Activated CD4-positive, alpha-beta T cell treated with anti-CD3 and anti-CD28 coated beads for 24 hours (primary cell): ENCODE data around the gene CFAP77.
A peak's percentile ranks its signal among the peaks of the same experiment; 100 is the strongest.
"Not testable (repeated sequence)": the region's sequence is repeated elsewhere in the genome, so short reads cannot be mapped to it uniquely, and the experiment has no call there.

ENCODE experiments used
- DNase-seq, 2 donors: peaks; one replicate each; pipeline ENCODE4 v3.0.0-alpha.2; 2020; ENCODE audit warnings: low read depth in 2 of 2

CFAP77 gene

DNA sequence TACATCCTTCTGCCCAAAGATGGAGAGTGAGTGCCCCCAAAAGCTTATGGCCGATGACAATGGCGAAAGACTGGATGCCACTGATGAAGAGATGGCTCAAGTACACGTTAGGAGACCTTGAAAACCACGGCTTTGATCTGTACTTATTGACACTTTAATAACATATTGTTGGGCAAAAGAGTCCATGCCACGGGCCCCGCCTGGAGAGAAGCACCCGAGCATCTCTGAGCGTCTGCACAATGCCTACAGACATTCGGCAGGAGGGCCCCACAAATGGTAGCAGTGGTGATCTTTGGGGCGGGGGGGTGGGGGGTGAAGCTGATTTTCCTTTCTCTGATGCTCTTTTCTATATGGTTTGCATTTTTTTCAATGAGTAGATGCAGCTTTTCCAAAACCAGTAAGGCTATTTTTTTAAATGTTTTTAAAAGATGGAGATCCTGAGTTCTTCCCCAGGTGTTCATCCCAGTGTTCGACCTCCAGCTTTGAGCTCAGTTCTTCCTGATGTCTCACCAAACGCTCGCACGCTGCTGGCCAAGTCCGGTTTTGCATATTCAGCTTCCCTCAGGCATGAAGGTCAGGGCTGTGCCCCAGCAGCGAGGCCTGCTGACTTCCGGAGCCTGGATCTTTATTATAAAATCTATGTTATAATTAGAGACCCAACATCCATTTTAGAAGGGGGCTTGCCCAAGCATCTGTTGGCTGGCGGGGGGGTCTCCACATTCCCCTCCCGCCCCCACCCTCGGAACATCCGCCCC, 138.1 kb downstream of the CFAP77 start:
- DNase-seq = no peak

DNA sequence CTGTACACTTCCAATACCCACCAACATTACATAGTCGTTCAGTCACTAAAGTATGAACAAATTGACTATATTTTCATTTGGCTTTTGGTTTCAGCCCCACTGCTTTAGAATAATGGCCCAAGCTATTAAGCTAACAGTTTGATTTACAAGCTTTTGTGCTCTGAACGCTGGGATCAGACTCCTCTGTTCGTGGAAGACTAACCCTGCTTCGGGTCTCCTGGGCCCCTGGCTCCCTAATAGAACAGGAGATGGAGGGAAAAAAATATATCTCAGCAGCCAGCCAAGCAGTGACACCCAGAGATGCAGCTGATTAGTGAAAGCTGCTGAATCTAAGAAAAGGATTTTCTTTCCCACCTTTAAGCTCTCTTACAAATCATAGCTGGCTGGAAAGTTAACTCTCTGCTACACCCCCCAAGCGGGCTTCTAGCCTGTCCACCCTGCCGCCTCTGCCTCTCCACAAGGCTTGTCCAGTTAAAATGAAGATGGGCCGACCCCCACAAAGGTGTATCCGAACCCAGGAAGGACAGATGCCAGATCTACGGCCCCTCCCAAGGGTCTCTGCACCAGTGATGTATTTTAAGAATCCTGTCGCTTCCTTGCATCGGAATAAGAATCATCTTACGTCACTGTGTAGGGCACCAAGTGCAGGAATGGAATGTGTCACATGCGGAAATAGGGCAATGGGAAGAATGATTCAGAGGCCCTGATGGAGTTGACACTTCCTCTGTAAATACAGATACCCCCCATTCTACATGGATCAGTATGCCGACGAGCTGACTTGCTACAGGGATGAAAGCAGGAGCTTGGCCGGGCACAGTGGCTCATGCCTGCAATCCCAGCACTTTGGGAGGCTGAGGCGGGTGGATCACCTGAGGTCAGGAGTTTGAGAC, 139.0 kb downstream of the CFAP77 start:
- no peak for DNase-seq

DNA sequence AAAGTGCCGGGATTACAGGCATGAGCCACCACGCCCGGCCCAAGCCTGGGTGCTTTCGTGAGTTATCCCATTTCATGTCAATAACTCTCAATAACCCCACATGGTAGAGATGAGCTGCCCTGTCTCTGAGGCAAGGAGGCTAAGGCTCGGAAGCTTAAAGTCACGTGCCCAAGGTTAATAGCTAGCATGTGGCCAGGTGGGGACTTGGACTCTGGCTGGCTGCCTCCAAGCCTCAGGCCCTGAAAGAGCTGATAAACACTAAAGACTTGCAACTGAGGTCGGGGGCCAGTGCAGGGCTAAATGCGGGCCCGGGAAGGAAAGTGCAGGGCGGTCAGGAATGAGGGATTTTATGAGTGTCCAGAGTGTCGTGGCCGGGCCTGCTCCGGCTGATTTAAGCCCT, 141.5 kb downstream of the CFAP77 start:
- DNase-seq = no peak

- DNase-seq = no peak
Observed at GRCh38 chr9:132552041-132552440, 142.0 kb downstream of the CFAP77 start.

DNA sequence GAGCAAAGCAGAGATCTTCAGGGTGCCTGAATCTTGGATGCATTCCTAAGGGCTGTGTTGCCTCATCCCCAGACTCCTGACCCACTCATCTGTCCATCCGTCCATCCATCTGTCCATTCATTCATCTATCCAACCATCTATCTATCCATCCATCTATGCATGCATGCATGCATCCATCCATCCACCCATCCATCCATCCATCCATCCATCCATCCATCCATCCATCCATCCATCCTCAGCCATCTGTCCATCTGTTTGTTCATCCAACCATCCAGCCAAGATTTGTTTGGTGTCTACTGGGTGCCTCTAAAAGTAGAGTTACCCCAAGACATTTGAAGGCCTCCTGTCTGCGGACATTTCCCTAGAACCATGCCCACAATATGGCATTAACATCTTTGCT, 144.7 kb downstream of the CFAP77 start:
- no peak for DNase-seq

DNA sequence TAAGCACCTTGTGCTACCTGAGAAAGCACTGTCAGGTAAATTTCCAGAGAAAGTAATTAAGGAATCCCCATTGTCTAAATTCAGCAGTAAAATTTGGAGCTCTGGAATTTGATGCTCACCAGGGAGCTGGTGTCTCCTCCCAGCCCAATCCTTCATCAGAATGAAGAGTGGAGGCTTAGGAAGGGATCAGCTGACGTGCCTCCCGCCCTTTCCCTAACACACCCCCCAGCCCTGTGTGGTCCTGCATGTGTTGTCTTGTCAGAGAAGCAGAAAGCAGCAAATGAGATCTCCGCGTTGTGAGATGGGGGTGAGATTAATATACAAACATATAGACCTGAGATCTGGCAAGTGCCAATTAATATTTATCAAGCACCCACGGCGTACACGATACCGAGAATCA, 145.5 kb downstream of the CFAP77 start:
- no peak for DNase-seq

GRCh38 chr9:132556235-132556634, 146.2 kb downstream of the CFAP77 start:
- DNase-seq = no peak

DNA sequence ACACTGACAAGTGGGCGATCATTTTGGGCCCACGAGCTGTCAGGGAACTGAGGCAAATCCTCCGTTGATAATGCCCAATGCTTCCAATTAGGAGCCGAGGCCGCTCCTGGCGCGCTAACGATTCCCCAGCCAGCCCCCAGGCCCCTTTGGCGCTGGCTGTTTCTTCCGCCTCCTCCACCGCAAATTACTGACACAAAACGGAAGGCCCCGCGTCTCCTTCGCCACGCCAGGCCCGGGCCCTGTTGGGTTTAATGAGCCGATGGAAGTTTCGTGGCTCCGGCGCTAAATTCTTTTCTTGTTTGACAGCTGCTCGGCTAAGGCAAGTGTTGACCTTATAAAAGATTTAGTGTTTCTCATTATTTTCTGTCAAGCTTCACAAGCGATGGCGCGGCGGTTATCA, 146.7 kb downstream of the CFAP77 start:
- DNase-seq = no peak

DNA sequence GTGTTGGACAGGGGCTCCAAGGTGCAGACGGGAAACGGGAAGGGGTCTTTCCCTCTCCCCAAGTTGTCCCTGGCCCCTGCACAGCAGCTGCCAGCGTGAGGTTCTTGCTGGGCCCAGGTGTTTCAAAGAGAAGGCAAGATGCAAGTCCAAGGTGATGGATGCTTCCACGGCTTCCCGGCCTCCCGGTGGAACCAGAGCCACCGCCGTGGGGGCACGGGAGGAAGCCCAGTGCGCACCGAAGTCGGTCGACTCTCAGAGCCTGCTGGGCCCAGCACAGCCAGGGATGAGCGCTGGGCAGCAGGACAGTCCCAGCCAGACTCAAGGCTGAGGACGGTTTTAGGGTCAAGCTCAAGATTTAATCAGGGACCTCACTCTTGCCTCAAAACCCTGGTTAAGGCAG, 147.1 kb downstream of the CFAP77 start:
- DNase-seq = no peak

- DNase-seq = no peak
Observed at GRCh38 chr9:132559711-132560110, 149.7 kb downstream of the CFAP77 start.

GRCh38 chr9:132560616-132561202, 150.7 kb downstream of the CFAP77 start:
- DNase-seq = no peak

DNA sequence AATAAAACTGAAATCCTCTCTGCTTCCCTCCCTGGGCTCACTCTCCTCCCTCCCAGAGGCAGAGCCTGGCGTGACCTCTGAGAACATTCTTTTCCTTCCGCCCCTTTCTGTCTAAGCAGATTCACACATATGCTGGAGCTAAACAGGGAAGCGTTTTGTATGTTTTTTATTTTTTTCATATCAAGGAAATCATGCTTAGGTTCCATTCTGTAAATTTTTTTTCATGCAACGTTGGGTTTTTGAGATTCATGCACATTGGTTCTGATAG, 152.2 kb downstream of the CFAP77 start:
- DNase-seq = no peak

GRCh38 chr9:132564526-132564925, 154.5 kb downstream of the CFAP77 start:
- DNase-seq = no peak

- not testable (repeated sequence) for DNase-seq
Observed at GRCh38 chr9:132568787-132569186, 158.8 kb downstream of the CFAP77 start.

DNA sequence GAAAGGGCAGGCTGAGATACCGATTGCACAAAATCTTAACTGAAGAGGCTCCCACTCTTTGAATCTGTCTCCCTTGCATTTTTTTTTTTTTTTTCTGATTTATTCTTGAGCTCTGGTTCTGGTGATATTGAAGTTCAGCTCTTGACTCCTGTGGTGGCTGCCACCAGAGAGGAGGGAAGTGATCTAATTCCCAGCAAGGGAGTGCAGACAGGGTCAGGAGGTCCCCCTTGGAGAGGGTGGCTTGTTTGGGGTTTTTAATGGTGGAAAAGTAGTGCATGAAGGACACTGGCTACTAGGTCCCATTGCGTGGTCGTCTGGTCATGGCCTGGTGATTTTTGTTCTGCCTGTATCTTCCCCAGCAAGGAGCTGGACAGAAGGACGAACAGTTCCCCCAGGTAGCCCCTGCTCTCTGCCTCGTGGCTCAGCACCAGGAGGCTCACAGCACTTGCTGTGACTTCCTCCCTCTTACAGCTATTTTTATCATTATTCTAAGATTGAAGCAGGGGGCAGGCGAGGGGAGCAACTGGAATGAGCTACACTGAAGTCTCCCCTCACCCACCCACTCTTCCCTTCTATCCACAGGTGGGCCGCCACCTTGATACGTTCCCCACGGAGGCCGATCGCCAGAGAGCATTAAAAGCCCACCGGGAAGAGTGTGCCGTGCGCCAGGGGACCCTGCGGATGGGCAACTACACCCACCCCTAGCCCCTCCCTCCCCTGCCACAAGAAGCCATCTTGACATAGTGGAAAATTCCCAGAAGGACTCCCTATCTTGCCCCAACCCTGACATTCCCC, 162.0 kb downstream of the CFAP77 start:
- no peak for DNase-seq

DNA sequence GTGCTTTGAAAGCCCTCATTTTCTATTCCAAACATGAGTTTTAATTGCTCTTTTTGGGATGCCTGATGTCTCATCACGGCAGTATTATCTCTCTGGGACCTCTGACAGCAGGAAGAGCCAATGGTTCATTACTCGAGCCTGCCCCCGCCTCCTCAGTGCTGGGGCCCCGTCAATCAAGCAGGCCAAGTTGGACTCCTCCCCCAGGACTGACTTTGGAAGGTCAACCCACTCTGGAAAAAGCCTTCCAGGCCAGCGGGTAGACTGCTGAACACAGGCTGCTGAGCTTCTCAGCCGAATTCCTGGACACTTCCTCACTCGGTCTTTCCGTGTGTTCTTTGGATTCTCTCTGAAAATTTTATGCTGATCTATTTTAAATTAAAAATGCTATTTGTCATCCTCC, 162.9 kb downstream of the CFAP77 start:
- no peak for DNase-seq

GRCh38 chr9:132575005-132575609, 165.1 kb downstream of the CFAP77 start:
- peak in 1 of 2 donors; percentile 38 for DNase-seq

- no peak for DNase-seq
Observed at GRCh38 chr9:132575811-132576210, 165.8 kb downstream of the CFAP77 start.

GRCh38 chr9:132577119-132577518, 167.1 kb downstream of the CFAP77 start:
- DNase-seq = no peak

- no peak for DNase-seq
Observed at GRCh38 chr9:132578367-132578932, 168.4 kb downstream of the CFAP77 start.

GRCh38 chr9:132579427-132579798, 169.4 kb downstream of the CFAP77 start:
- no peak for DNase-seq
